OCI-LY1 (cell line): Measurements from ENCODE around the gene ACSM2A.
"Not testable (repeated sequence)": the region's sequence is repeated elsewhere in the genome, so short reads cannot be mapped to it uniquely, and the experiment has no call there.

Experiments used
- CTCF ChIP-seq: fragments of 200-600 bp; sonication (generic), shearing (Covaris generic); IDR thresholded peaks from 2 replicates; pipeline ENCODE4 v1.5.1; 2017; ENCODE audit warnings: mild to moderate bottlenecking, antibody characterized with exemption, low read length, moderate library complexity, mixed read lengths
- EZH2 ChIP-seq: fragments of 200-600 bp; sonication (generic), shearing (Covaris generic); IDR thresholded peaks from 2 replicates; pipeline ENCODE4 v1.8.0; 2017; ENCODE audit warnings: borderline replicate concordance, mixed run types, mild to moderate bottlenecking, antibody characterized with exemption, low read length, moderate library complexity, mixed read lengths

GRCh38 chr16:20477188-20477744, 25.9 kb downstream of the ACSM2A start:
- TF ChIP-seq CTCF, EZH2: not testable (repeated sequence)
